Tibial nerve (tissue), 4 donors: ENCODE data around the gene BIVM. TPM values are rescaled to one million over a fixed set of nuclear protein-coding genes. Genes with fewer than 3 reads are reported as not detected.

ENCODE experiments used
- DNase-seq, 2 donors: peaks; one replicate each; pipeline ENCODE4 v3.0.0-alpha.2; 2019; ENCODE audit warnings: low spot score in 2 of 2
- H3K27ac ChIP-seq, 4 donors: fragments of 200-600 bp; sonication (generic) in 3 of 4; one replicate each; pipeline ENCODE4 v1.5.1; 2017 to 2019; ENCODE audit warnings: mild to moderate bottlenecking in 1 of 4
- H3K27me3 ChIP-seq, 2 donors: fragments of 200-600 bp; sonication (generic) in 1 of 2; one replicate each; pipeline versions ENCODE4 v1.5.1 to v1.6.0; 2017 to 2019
- H3K36me3 ChIP-seq, 3 donors: fragments of 200-600 bp; sonication (generic); one replicate each; pipeline ENCODE4 v1.5.1; 2018 to 2019
- H3K4me1 ChIP-seq, 4 donors: fragments of 200-600 bp; sonication (generic) in 3 of 4; one replicate each; pipeline ENCODE4 v1.5.1; 2017 to 2019
- H3K4me3 ChIP-seq, 4 donors: fragments of 200-600 bp; sonication (generic) in 3 of 4; one replicate each; pipeline ENCODE4 v1.5.1; 2017 to 2019; ENCODE audit warnings: mild to moderate bottlenecking in 1 of 4, moderate library complexity in 1 of 4
- H3K9me3 ChIP-seq, 4 donors: fragments of 200-600 bp; sonication (generic) in 3 of 4; one replicate each; pipeline ENCODE4 v1.5.1; 2017 to 2019
- CTCF ChIP-seq, 5 experiments: fragments of 200-600 bp in 3 of 5; fragments of 450-650 bp in 2 of 5; sonication (generic) in 3 of 5; IDR thresholded peaks; one replicate each; pipeline ENCODE4 v1.5.1; 2016 to 2019; ENCODE audit warnings: antibody characterized with exemption in 5 of 5, mild to moderate bottlenecking in 3 of 5, moderate library complexity in 2 of 5
- EP300 ChIP-seq, 2 donors: sonication (generic); formaldehyde crosslinking; IDR thresholded peaks; one replicate each; pipeline ENCODE4 v1.6.1; 2017; ENCODE audit warnings: antibody characterized with exemption in 2 of 2, mild to moderate bottlenecking in 1 of 2
- POLR2A ChIP-seq, 2 donors: fragments of 450-650 bp; IDR thresholded peaks; one replicate each; pipeline ENCODE4 v1.6.1; 2017; ENCODE audit warnings: antibody characterized with exemption in 2 of 2, mild to moderate bottlenecking in 2 of 2, moderate library complexity in 2 of 2
- WGBS, 2 donors: methylation state at CpG; one replicate each; pipeline ENCODE4 v1.1.5; 2018; 5-methylcytosine and 5-hydroxymethylcytosine counted together
- total RNA-seq, 4 donors: library from RNA; depleted of rRNA; stranded (reverse); fragments of >200 nt; gene quantifications; one replicate each; pipeline ENCODE4 v1.1.0, GENCODE V29; 2016

The BIVM gene
- total RNA-seq, 4 donors from 2014 or later: 11.8 to 33.5 (median 19.1) TPM

GRCh38 chr13:102869948-102870676, 71.2 kb downstream of the BIVM start:
- H3K9me3 ChIP-seq: no peaks in the 10 kb centered on the region
- H3K27ac ChIP-seq: peak overlapping the region in 2 of 4 donors; percentile 21 to 43
- H3K27me3 ChIP-seq: no peaks in the 10 kb centered on the region
- WGBS, 2 donors: 53 to 63% methylated on average over 5 of the region's 5 CpGs
- peaks cover 0 to 75% (median 19%) of the 10 kb centered on the region in 3 donors for H3K36me3 ChIP-seq
- H3K4me1 ChIP-seq: peaks cover 0 to 14% (median 6%) of the 10 kb centered on the region in 4 donors
- no peak overlapping the region for H3K4me3 ChIP-seq
- TF ChIP-seq POLR2A (IDR thresholded peaks at IDR 0.05) (no peak), EP300 (IDR thresholded peaks at IDR 0.05) (no peak), CTCF (IDR thresholded peaks at IDR 0.05) (no peak)
- no peak for DNase-seq

- TF ChIP-seq POLR2A (IDR thresholded peaks at IDR 0.05): no peak
- TF ChIP-seq CTCF (IDR thresholded peaks at IDR 0.05): peak; percentile 49 to 72 (median 63)
- no peak for TF ChIP-seq EP300 (IDR thresholded peaks at IDR 0.05)
- Histone ChIP-seq H3K4me3 (no peak overlapping the region), H3K4me1 (peaks cover 0 to 14% (median 6%) of the 10 kb centered on the region in 4 donors), H3K9me3 (no peaks in the 10 kb centered on the region), H3K36me3 (peaks cover 0 to 77% (median 17%) of the 10 kb centered on the region in 3 donors), H3K27me3 (no peaks in the 10 kb centered on the region), H3K27ac (peak overlapping the region in 2 of 4 donors; percentile 20 to 43)
- DNase-seq: peak in 1 of 2 donors; percentile 57
- WGBS, 2 donors: 47 to 50% methylated on average over 22 of the region's 22 CpGs
These were observed 71.9 kb downstream of the BIVM start for GRCh38 chr13:102870677-102871415.

GRCh38 chr13:102872131-102872530, 73.2 kb downstream of the BIVM start:
- Histone ChIP-seq H3K4me3 (no peak overlapping the region), H3K27me3 (no peaks in the 10 kb centered on the region), H3K4me1 (peaks cover 0 to 14% (median 6%) of the 10 kb centered on the region in 4 donors), H3K27ac (no peak overlapping the region), H3K36me3 (peaks cover 0 to 77% (median 9%) of the 10 kb centered on the region in 3 donors), H3K9me3 (no peaks in the 10 kb centered on the region)
- DNase-seq: no peak
- TF ChIP-seq CTCF (IDR thresholded peaks at IDR 0.05) (no peak), POLR2A (IDR thresholded peaks at IDR 0.05) (no peak), EP300 (IDR thresholded peaks at IDR 0.05) (no peak)
- WGBS, 2 donors: 88 to 94% methylated on average over 7 of the region's 7 CpGs

- Histone ChIP-seq H3K36me3 (peaks cover 0 to 77% (median 9%) of the 10 kb centered on the region in 3 donors), H3K27me3 (no peaks in the 10 kb centered on the region), H3K9me3 (no peaks in the 10 kb centered on the region), H3K27ac (no peak overlapping the region), H3K4me1 (peaks cover 0 to 14% (median 6%) of the 10 kb centered on the region in 4 donors), H3K4me3 (no peak overlapping the region)
- TF ChIP-seq CTCF (IDR thresholded peaks at IDR 0.05) (no peak), EP300 (IDR thresholded peaks at IDR 0.05) (no peak)
- 75 to 82% methylated on average over 1 of the region's 1 CpG for WGBS, 2 donors
- DNase-seq: no peak
These were observed 73.6 kb downstream of the BIVM start for GRCh38 chr13:102872531-102872930.

- 60 to 63% methylated on average over 3 of the region's 3 CpGs for WGBS, 2 donors
- no peak for DNase-seq
- Histone ChIP-seq H3K36me3 (peaks cover 0 to 67% (median 9%) of the 10 kb centered on the region in 3 donors), H3K9me3 (no peaks in the 10 kb centered on the region), H3K4me1 (peaks cover 0 to 14% (median 6%) of the 10 kb centered on the region in 4 donors), H3K27me3 (no peaks in the 10 kb centered on the region), H3K27ac (no peak overlapping the region), H3K4me3 (no peak overlapping the region)
- TF ChIP-seq EP300 (IDR thresholded peaks at IDR 0.05) (no peak), CTCF (IDR thresholded peaks at IDR 0.05) (no peak), POLR2A (IDR thresholded peaks at IDR 0.05) (no peak)
These were observed 74.7 kb downstream of the BIVM start for GRCh38 chr13:102873653-102874052.
